Muscle layer of colon (tissue), 2 donors: Measurements from ENCODE around the gene NOG.

Source experiments
- H3K27ac ChIP-seq: one replicate; pipeline ENCODE4 v1.7.0; 2013; ENCODE audit warnings: low read depth, mild to moderate bottlenecking, low read length, moderate library complexity
- H3K27me3 ChIP-seq, 2 donors: one replicate each; pipeline ENCODE4 v1.7.0; 2013; ENCODE audit warnings: low read length in 2 of 2, mild to moderate bottlenecking in 2 of 2; ENCODE audit not compliant: insufficient read depth in 2 of 2, control insufficient read depth in 1 of 2
- H3K36me3 ChIP-seq: one replicate; pipeline ENCODE4 v1.7.0; 2013; ENCODE audit warnings: mild to moderate bottlenecking, low read length; ENCODE audit not compliant: insufficient read depth
- H3K4me1 ChIP-seq: one replicate; pipeline ENCODE4 v1.7.0; 2013; ENCODE audit warnings: mild to moderate bottlenecking, low read length; ENCODE audit not compliant: insufficient read depth
- H3K4me3 ChIP-seq, 2 donors: one replicate each; pipeline ENCODE4 v1.7.0; 2013; ENCODE audit warnings: low read length in 2 of 2, low read depth in 1 of 2, mild to moderate bottlenecking in 1 of 2, moderate library complexity in 1 of 2
- H3K9ac ChIP-seq: one replicate; pipeline ENCODE4 v1.7.0; 2013; ENCODE audit warnings: low read length
- H3K9me3 ChIP-seq: one replicate; pipeline ENCODE4 v1.7.0; 2013; ENCODE audit warnings: mild to moderate bottlenecking, low read length
- donor health status: abdominal sarcoma.
- donor health status: Adenocarcinoma of cecum.

NOG gene

DNA sequence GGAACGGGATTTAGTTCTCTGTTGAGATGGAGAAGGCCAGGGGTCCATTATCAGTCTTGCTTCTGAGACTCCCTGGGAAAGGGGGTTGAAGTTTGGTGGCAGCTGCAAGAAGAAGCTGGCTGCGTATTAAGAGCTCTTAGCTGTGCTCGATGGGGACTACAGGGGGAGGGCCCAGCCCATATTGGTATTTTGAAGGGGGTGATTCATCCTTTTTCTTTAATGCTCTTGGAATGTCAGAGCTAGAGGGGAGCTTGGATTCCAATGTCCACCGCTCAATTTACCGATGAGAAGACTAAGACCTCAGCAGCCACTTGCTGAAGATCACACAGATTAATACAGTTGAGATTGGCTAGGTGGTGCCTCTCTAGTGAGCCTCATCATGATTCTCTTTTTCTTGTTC lies 5.0 kb downstream of the NOG start:
- Histone ChIP-seq H3K27ac (no peak overlapping the region), H3K4me1 (peaks cover 30% of the 10 kb centered on the region), H3K4me3 (no peak overlapping the region), H3K27me3 (peaks cover 60 to 71% of the 10 kb centered on the region in 2 donors), H3K9me3 (no peaks in the 10 kb centered on the region), H3K36me3 (no peaks in the 10 kb centered on the region), H3K9ac (no peak overlapping the region)

DNA sequence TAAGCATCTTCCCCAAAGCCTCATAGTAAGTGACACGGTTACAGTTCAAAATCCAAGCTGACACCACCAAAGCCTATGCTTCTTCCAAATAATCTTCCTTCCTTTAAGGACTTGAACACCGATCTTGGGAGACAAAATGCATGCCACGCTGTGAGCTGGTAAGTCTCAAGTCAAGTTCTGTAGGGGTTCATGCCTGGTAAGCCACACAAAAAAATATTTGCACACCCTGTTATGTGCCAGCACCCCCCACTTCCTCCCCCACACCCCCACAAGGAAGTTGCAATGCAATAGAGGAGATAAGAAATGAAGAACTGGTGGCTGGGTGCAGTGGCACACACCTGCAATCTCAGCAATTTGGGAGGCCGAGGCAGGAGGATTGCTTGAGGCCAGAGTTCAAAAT lies 5.6 kb downstream of the NOG start:
- no peak overlapping the region for H3K27ac ChIP-seq
- no peaks in the 10 kb centered on the region for H3K36me3 ChIP-seq
- peaks cover 60 to 71% of the 10 kb centered on the region in 2 donors for H3K27me3 ChIP-seq
- H3K4me3 ChIP-seq, result no peak overlapping the region
- no peak overlapping the region for H3K9ac ChIP-seq
- H3K9me3 ChIP-seq, result no peaks in the 10 kb centered on the region
- H3K4me1 ChIP-seq, result peaks cover 30% of the 10 kb centered on the region

DNA sequence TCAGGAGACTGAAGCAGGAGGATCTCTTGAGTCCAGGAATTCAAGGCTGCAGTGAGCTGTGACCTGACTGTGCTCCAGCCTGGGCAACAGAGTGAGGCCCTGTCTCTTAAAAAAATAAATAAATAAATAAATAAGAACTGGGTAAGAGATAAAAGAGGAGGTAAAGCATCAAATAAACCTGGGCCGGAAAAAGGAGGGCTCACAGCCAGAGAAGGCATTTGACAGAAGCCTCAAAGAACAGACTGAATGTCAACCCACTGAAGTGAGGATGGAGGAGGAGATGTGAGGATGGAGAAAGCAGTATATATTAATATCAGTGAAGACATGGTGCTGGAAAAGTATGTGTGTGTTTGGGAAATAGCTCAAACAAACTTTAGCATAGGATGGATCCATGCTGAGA lies 6.1 kb downstream of the NOG start:
- no peaks in the 10 kb centered on the region for H3K36me3 ChIP-seq
- H3K9ac ChIP-seq, result no peak overlapping the region
- H3K27me3 ChIP-seq, result peaks cover 60 to 67% of the 10 kb centered on the region in 2 donors
- no peaks in the 10 kb centered on the region for H3K9me3 ChIP-seq
- peaks cover 25% of the 10 kb centered on the region for H3K4me1 ChIP-seq
- H3K4me3 ChIP-seq, result no peak overlapping the region
- H3K27ac ChIP-seq, result no peak overlapping the region

DNA sequence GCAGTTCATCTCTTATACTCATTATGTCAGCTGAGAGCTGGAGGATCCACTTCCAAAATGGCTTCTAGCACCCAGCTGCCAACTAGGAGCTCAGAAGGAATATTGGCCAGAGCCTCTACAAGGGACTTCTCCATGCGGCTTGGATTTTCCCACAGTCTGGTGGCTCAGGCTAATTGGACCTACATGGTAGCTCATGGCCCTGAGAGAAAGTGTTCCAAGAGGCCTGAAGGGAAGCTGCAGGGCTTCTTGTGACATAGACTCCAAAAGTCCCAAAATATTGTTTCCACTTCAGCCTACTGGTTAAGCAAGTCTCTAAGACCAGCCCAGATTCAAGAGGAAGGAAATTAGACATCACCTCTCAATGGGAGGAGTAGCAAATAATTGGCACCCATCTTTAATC lies 6.8 kb downstream of the NOG start:
- Histone ChIP-seq H3K36me3 (no peaks in the 10 kb centered on the region), H3K4me1 (peaks cover 20% of the 10 kb centered on the region), H3K4me3 (no peak overlapping the region), H3K9me3 (no peaks in the 10 kb centered on the region), H3K27ac (no peak overlapping the region), H3K27me3 (peaks cover 60% of the 10 kb centered on the region in 2 donors), H3K9ac (no peak overlapping the region)

DNA sequence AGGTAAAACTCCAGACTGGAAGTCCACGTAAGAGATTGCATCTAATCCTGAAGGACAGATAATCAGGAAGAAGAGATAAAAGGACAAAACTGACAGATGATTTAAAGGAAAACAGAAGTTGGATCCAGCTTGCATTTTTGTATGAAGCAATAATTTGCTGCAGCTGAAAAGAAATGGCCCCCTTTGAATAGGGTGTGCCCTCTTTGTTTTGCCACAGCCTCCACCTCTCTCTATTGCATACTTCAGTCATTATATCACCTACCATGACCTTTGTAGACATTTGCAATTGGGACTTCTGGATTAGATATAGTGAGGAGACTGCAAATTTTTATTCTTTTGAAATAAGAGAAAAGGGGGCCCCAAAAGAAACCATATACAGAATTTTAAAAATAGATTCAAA lies 8.1 kb downstream of the NOG start:
- no peak overlapping the region for H3K27ac ChIP-seq
- no peaks in the 10 kb centered on the region for H3K36me3 ChIP-seq
- peaks cover 50 to 54% of the 10 kb centered on the region in 2 donors for H3K27me3 ChIP-seq
- no peak overlapping the region for H3K4me3 ChIP-seq
- H3K9me3 ChIP-seq, result no peaks in the 10 kb centered on the region
- no peak overlapping the region for H3K9ac ChIP-seq
- H3K4me1 ChIP-seq, result peaks cover 13% of the 10 kb centered on the region

DNA sequence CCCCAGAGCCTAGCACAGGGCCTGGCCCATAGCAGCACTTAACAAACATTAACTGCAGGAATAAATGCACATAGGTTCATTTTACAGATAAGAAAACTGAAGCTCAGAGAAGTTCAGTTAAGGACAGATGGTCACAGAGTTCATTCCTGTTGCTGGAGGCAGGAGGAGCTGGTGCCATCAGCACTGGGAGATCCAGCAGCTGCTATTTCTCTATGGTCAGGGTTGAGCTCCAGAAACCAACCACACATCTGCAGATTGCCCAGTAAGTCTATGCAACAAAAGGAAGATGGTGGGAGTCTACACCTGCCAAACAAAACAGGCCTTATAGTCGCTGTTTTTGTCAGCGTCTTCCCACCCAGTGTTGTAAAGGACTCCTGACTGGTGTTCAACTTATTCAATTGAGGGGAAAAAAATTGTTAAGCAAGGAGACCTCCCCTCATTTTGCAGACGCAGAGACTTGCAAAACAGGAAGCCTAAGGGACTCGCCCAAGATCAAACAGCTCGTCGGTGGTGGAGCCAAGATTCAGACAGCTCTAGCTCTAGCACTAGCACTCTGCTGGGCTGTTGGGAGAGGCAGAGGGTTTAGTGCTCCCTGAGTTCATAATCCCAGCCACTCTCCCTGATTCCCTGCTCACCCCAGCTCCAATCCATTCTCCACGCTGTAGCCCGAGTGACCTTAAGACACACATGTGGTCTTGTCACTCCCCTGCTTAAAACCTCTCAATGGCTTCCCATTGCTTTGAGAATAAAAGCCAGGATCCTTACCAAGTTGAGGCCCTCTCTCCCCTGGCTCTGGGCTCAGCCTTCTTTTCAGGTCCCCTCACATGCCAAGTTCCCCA lies 9.0 kb downstream of the NOG start:
- Histone ChIP-seq H3K27ac (no peak overlapping the region), H3K27me3 (peaks cover 46 to 47% of the 10 kb centered on the region in 2 donors), H3K4me3 (no peak overlapping the region), H3K9ac (no peak overlapping the region), H3K4me1 (peaks cover 7% of the 10 kb centered on the region), H3K9me3 (no peaks in the 10 kb centered on the region), H3K36me3 (no peaks in the 10 kb centered on the region)

DNA sequence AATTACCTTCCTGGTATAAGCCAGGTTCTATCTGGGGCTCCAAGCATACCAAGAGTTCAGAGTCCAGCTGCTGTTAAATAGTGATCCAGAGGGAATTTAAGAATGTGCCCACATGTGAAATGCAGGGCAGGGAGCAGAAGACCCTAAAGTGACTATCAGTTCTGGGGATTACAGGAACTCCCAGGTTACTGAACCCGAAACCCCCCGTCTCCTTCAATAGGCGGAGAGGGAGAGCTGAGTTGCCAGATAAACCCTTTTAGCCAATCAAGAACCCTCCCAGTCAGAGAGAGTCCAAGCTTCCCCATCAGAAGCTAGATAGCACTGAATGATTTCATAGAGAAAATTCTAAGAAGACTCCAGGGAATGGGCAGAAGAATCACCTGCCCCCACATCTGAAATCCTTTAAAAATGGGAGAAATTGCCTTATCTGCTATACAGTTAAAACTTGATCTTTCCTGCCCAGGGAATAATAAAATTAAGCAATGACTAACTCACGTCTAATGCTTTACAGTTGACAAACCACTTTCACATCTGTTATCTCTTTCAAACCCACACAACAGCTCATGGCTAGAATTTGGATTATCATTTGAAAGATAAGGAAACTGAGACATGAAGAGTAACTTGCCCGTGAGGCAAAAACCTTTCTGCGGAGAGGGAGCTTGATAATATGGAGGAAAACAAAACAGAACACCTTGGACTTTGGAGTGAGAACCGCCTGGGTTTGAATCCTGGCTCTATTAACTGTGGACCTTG lies 10.2 kb downstream of the NOG start:
- Histone ChIP-seq H3K27ac (no peak overlapping the region), H3K36me3 (no peaks in the 10 kb centered on the region), H3K27me3 (peaks cover 34 to 36% of the 10 kb centered on the region in 2 donors), H3K4me1 (no peaks in the 10 kb centered on the region), H3K9me3 (no peaks in the 10 kb centered on the region), H3K4me3 (no peak overlapping the region), H3K9ac (no peak overlapping the region)

DNA sequence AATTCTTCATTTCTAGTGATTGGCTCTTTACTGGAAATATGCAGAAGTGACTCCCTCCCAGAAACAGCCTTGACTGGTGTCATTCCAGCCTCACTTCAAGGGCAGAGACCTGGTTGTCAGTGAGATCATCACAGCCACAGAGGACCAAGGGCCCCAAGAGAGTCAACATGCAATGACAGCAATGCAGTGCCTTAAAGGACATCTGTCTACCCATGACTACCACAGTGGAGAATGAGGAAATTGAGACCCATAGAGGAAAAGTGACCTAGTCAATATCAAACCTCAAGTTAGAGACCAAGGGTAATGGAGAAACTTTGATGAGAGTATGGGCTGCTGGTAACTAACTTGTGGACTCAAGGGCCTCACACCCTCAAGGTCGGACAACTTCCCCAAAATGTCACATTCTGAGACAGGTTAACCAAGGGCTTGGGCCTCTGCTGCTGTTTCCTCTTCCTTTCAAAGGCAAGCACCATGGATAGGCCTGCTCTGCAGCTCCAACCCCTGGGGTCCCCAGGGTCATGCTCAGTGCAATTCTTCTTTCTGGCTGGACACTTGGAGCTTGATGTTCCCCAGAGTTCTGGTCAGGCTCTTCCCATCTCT lies 11.3 kb downstream of the NOG start:
- no peaks in the 10 kb centered on the region for H3K4me1 ChIP-seq
- H3K27ac ChIP-seq, result no peak overlapping the region
- no peaks in the 10 kb centered on the region for H3K9me3 ChIP-seq
- H3K4me3 ChIP-seq, result no peak overlapping the region
- H3K36me3 ChIP-seq, result no peaks in the 10 kb centered on the region
- H3K27me3 ChIP-seq, result peaks cover 23 to 28% of the 10 kb centered on the region in 2 donors
- no peak overlapping the region for H3K9ac ChIP-seq

DNA sequence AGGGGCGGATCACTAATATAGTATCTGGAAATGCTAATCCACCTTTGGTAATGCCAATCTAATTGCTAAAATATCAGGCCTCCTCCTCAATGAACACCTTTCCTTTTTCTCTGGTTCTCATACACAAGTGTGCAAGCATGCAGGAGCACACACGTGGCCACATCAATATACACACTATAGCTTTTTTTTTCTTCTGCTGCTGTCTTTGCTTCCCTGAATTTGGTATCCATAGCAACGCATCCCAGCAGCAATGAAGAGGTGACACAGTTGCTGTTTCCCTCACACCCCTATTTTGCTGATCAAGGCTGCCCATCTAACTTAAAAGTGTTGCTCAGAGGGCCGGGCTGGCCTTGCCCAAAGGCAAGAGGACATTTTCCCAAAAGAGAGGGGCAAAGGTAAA lies 15.4 kb downstream of the NOG start:
- no peaks in the 10 kb centered on the region for H3K9me3 ChIP-seq
- no peak overlapping the region for H3K9ac ChIP-seq
- H3K36me3 ChIP-seq, result no peaks in the 10 kb centered on the region
- no peak overlapping the region for H3K27ac ChIP-seq
- H3K4me1 ChIP-seq, result no peaks in the 10 kb centered on the region
- no peak overlapping the region for H3K4me3 ChIP-seq
- no peaks in the 10 kb centered on the region for H3K27me3 ChIP-seq

DNA sequence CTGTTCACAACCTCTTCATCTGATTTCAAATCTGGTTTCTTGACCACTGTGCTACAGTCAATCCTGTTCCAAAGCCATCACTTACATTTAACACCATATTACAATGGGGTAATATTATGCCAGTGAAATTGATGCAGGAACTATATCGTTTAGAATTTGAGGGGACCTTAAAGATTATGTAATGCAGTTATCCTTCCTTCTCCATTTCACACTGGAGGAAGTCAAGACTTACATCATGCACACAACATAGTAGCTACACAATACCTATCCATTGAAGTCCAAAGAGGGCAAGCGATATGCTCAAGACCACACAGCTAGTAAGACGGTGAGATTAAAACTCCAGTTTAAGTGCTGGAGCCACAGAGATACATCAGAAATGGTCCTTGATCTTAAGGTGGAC lies 16.8 kb downstream of the NOG start:
- H3K27ac ChIP-seq, result no peak overlapping the region
- no peaks in the 10 kb centered on the region for H3K36me3 ChIP-seq
- no peak overlapping the region for H3K9ac ChIP-seq
- H3K9me3 ChIP-seq, result no peaks in the 10 kb centered on the region
- no peaks in the 10 kb centered on the region for H3K27me3 ChIP-seq
- no peak overlapping the region for H3K4me3 ChIP-seq
- H3K4me1 ChIP-seq, result no peaks in the 10 kb centered on the region

DNA sequence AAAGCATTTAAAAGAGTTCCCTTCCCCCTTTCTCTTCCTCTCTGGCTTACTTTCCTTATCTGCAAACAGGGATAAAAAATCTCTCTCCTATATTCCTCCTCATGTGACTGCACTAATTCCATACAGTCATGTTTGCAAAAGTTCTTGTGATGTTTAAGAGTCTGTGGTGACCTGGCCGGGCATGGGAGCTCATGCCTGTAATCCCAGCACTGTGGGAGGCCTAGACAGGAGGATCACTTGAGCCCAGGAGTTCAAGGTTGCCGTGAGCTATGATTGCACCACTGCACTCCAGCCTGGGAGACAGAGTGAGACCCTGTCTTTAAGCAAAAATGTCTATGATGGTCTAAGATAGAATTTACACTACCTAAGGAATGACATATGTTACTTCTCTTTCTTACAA lies 19.6 kb downstream of the NOG start:
- Histone ChIP-seq H3K27ac (no peak overlapping the region), H3K4me1 (no peaks in the 10 kb centered on the region), H3K27me3 (no peaks in the 10 kb centered on the region), H3K36me3 (no peaks in the 10 kb centered on the region), H3K9ac (no peak overlapping the region), H3K4me3 (no peak overlapping the region), H3K9me3 (no peaks in the 10 kb centered on the region)
